ENCODE measurements around the gene FAM187B. TPM values are rescaled to one million over a fixed set of nuclear protein-coding genes. Genes with fewer than 3 reads are reported as not detected.

FAM187B gene
- not detected in 2 replicates for total RNA-seq

GRCh38 chr19:35228177-35228930, at the start of gene FAM187B:
Gene FAM187B (minus strand): TSS chr19:35228739. CDS start chr19:35228680, 59 bp downstream.

GRCh38 chr19:35268536-35269437, 40.2 kb upstream of the FAM187B start, which contains the start of gene USF2:
Gene USF2 (plus strand): TSS chr19:35268962. CDS start chr19:35269102, 140 bp downstream.

GRCh38 chr19:35248310-35249145, 20.0 kb upstream of the FAM187B start, which contains the start of gene LSR:
Gene LSR (plus strand): TSS chr19:35249002. CDS start chr19:35249023, 21 bp downstream.

Other genes starting within 250 kb of the FAM187B start
- 48.3 and 53.9 TPM in 2 replicates for gene GRAMD1A, start 228.4 kb downstream of the FAM187B start, total RNA-seq
- 5.2 and 27.2 TPM in 2 replicates for gene SCN1B, start 198.3 kb downstream of the FAM187B start, total RNA-seq
- 0.70 and 0.94 TPM in 2 replicates for gene HPN, start 187.0 kb downstream of the FAM187B start, total RNA-seq
- gene FXYD3, start 112.9 kb downstream of the FAM187B start, total RNA-seq, result not detected in 2 replicates
- gene LGI4, start 93.7 kb downstream of the FAM187B start, total RNA-seq, result 0.23 and 0.26 TPM in 2 replicates
- 8.5 and 18.8 TPM in 2 replicates for gene FXYD1, start 89.9 kb downstream of the FAM187B start, total RNA-seq
- gene FXYD7, start 85.5 kb downstream of the FAM187B start, total RNA-seq, result not detected in 2 replicates
- 118 and 128 TPM in 2 replicates for gene FXYD5, start 74.0 kb downstream of the FAM187B start, total RNA-seq
- 2.0 TPM in 1 of 2 replicates, not detected in the other for gene LSR, start 20.3 kb upstream of the FAM187B start, total RNA-seq
- gene USF2, start 40.2 kb upstream of the FAM187B start, total RNA-seq, result 67.1 and 76.7 TPM in 2 replicates
- not detected in 2 replicates for gene HAMP, start 53.8 kb upstream of the FAM187B start, total RNA-seq
- gene MAG, start 63.4 kb upstream of the FAM187B start, total RNA-seq, result 0.82 and 0.94 TPM in 2 replicates
- 0.26 TPM in 1 of 2 replicates, not detected in the other for gene CD22, start 100.4 kb upstream of the FAM187B start, total RNA-seq
- gene FFAR1, start 119.2 kb upstream of the FAM187B start, total RNA-seq, result not detected in 2 replicates
- 0.12 and 0.26 TPM in 2 replicates for gene FFAR3, start 129.7 kb upstream of the FAM187B start, total RNA-seq
- gene GPR42, start 142.3 kb upstream of the FAM187B start, total RNA-seq, result not detected in 2 replicates
- not detected in 2 replicates for gene FFAR2, start 219.5 kb upstream of the FAM187B start, total RNA-seq

All from pericardium fibroblast (primary cell).